A673 (cell line): ENCODE data around the gene TACC2.

Experiments
- EZH2 ChIP-seq: fragments of 200-600 bp; sonication (generic); IDR thresholded peaks from 2 replicates; pipeline ENCODE4 v1.6.1; 2017; ENCODE audit warnings: borderline replicate concordance, low read depth, mild to moderate bottlenecking, mixed read lengths, antibody characterized with exemption, low read length; ENCODE audit not compliant: poor library complexity, severe bottlenecking
- TF ChIP-seq, protein P1 (sequence below): fragments of 300-800, 200-600 bp; sonication (generic); conservative IDR thresholded peaks from 2 replicates; pipeline ENCODE4 v1.5.1; 2017; ENCODE audit warnings: low read depth, mild to moderate bottlenecking, antibody characterized with exemption, low read length, moderate library complexity, mixed read lengths

DNA sequence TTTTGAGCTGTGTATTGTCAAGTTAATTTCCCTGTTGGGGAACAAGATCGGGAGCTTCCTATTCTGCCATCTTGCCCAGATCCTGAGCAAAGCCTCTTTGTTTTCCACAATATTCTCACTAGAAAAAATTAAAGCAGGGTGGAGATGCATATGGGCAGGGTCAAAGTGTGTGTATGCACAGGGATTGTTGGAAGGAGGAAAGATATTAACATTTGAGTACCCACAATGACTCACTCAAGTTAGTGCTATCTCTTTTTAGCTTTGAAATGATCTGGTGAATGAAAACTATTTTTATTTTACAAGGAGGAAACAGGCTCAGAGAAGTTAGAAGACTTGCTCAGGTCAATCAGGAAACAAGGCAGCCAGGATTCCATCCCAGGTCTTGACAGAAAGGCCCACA is 275.5 kb downstream of the TACC2 start:
- TF ChIP-seq, protein P1, sequence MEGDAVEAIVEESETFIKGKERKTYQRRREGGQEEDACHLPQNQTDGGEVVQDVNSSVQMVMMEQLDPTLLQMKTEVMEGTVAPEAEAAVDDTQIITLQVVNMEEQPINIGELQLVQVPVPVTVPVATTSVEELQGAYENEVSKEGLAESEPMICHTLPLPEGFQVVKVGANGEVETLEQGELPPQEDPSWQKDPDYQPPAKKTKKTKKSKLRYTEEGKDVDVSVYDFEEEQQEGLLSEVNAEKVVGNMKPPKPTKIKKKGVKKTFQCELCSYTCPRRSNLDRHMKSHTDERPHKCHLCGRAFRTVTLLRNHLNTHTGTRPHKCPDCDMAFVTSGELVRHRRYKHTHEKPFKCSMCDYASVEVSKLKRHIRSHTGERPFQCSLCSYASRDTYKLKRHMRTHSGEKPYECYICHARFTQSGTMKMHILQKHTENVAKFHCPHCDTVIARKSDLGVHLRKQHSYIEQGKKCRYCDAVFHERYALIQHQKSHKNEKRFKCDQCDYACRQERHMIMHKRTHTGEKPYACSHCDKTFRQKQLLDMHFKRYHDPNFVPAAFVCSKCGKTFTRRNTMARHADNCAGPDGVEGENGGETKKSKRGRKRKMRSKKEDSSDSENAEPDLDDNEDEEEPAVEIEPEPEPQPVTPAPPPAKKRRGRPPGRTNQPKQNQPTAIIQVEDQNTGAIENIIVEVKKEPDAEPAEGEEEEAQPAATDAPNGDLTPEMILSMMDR: no peak
- no peak for TF ChIP-seq EZH2
